Prostate gland (tissue), 2 donors: ENCODE data around the gene TRIL. TPM values are rescaled to one million over a fixed set of nuclear protein-coding genes. Genes with fewer than 3 reads are reported as not detected.

Experiments used
- DNase-seq: peaks from one replicate; pipeline ENCODE4 v3.0.0-alpha.2; 2019; ENCODE audit warnings: low spot score
- H3K27ac ChIP-seq, 2 donors: fragments of 200-600 bp; sonication (generic); 2 replicates each; pipeline ENCODE4 v1.5.1; 2017 to 2019
- H3K27me3 ChIP-seq: fragments of 200-600 bp; sonication (generic); replicated peaks from 2 replicates; pipeline ENCODE4 v1.5.1; 2019; ENCODE audit not compliant: insufficient read depth
- H3K36me3 ChIP-seq, 2 donors: fragments of 200-600 bp; sonication (generic); 1 replicate in 1 of 2; 2 replicates in 1 of 2; pipeline versions ENCODE4 v1.5.1 to v1.8.1; 2017 to 2019
- H3K4me1 ChIP-seq: fragments of 200-600 bp; sonication (generic); replicated peaks from 2 replicates; pipeline ENCODE4 v1.5.1; 2019
- H3K4me3 ChIP-seq, 2 donors: fragments of 200-600 bp; sonication (generic); 2 replicates each; pipeline ENCODE4 v1.5.1; 2017 to 2019
- H3K9me3 ChIP-seq: fragments of 200-600 bp; sonication (generic); 2 replicates; pipeline ENCODE4 v1.5.1; 2017
- CTCF ChIP-seq, 4 experiments: fragments of 200-600 bp in 2 of 4; fragments of 450-650 bp in 2 of 4; sonication (generic) in 2 of 4; IDR thresholded peaks; 1 replicate in 3 of 4; 2 replicates in 1 of 4; pipeline ENCODE4 v1.5.1; 2016 to 2019; ENCODE audit warnings: antibody characterized with exemption in 4 of 4, mild to moderate bottlenecking in 2 of 4, moderate library complexity in 2 of 4
- POLR2A ChIP-seq: fragments of 450-650 bp; IDR thresholded peaks from one replicate; pipeline ENCODE4 v1.6.1; 2016; ENCODE audit warnings: antibody characterized with exemption, mild to moderate bottlenecking
- POLR2AphosphoS5 ChIP-seq: sonication (generic); formaldehyde crosslinking; IDR thresholded peaks from one replicate; pipeline ENCODE4 v1.6.1; 2017; ENCODE audit warnings: antibody characterized with exemption
- WGBS: methylation state at CpG from one replicate; pipeline ENCODE4 v1.1.5; 2018; 5-methylcytosine and 5-hydroxymethylcytosine counted together
- intact Hi-C: fragments of 100-400 bp; cut with DNase I; formaldehyde crosslinking; loops from one replicate; pipeline ENCODE4 v1.14.2; 2022
- total RNA-seq, 2 donors: library from RNA; depleted of rRNA; stranded (reverse); fragments of >200 nt; gene quantifications; one replicate each; pipeline ENCODE4 v1.1.0, GENCODE V29; 2016

TRIL gene
- total RNA-seq, 2 donors from 2014 or later: 3.3 to 3.5 TPM

- intact Hi-C loops: no loop called here
- Histone ChIP-seq H3K4me3 (no peak overlapping the region), H3K4me1 (no peaks in the 10 kb centered on the region)
These were observed 3.2 kb downstream of the TRIL start for GRCh38 chr7:28954946-28955345.

GRCh38 chr7:28954471-28954870 lies 3.7 kb downstream of the TRIL start:
- Histone ChIP-seq H3K4me1 (no peaks in the 10 kb centered on the region), H3K27me3 (no peaks in the 10 kb centered on the region), H3K36me3 (no peaks in the 10 kb centered on the region), H3K4me3 (no peak overlapping the region), H3K27ac (no peak overlapping the region), H3K9me3 (no peaks in the 10 kb centered on the region)
- no peak for TF ChIP-seq POLR2A
- no peak for TF ChIP-seq POLR2AphosphoS5
- TF ChIP-seq CTCF (IDR thresholded peaks at IDR 0.05): no peak
- intact Hi-C loops: no loop called here
- no peak for DNase-seq

More at GRCh38 chr7:28954946-28955345, 3.2 kb downstream of the TRIL start:
- no peak for DNase-seq
- no peaks in the 10 kb centered on the region for H3K36me3 ChIP-seq
- H3K9me3 ChIP-seq: no peaks in the 10 kb centered on the region
- H3K27me3 ChIP-seq: no peaks in the 10 kb centered on the region
- 51% methylated on average over 5 of the region's 5 CpGs for WGBS
- no peak for TF ChIP-seq POLR2AphosphoS5
- TF ChIP-seq POLR2A: no peak
- no peak for TF ChIP-seq CTCF (IDR thresholded peaks at IDR 0.05)
- H3K27ac ChIP-seq: no peak overlapping the region

- Histone ChIP-seq H3K27ac (no peak overlapping the region), H3K27me3 (no peaks in the 10 kb centered on the region), H3K4me1 (no peaks in the 10 kb centered on the region), H3K4me3 (no peak overlapping the region), H3K36me3 (no peaks in the 10 kb centered on the region), H3K9me3 (no peaks in the 10 kb centered on the region)
- 47% methylated on average over 4 of the region's 4 CpGs for WGBS
- intact Hi-C loops: no loop called here
- no peak for DNase-seq
- TF ChIP-seq POLR2AphosphoS5: no peak
- TF ChIP-seq CTCF (IDR thresholded peaks at IDR 0.05): no peak
- TF ChIP-seq POLR2A: no peak
These were observed 4.5 kb downstream of the TRIL start for GRCh38 chr7:28953633-28954032.

- H3K4me3 ChIP-seq: no peak overlapping the region
- H3K27me3 ChIP-seq: no peaks in the 10 kb centered on the region
- DNase-seq: no peak
- no peaks in the 10 kb centered on the region for H3K4me1 ChIP-seq
- TF ChIP-seq POLR2AphosphoS5 (no peak), POLR2A (no peak), CTCF (IDR thresholded peaks at IDR 0.05) (no peak)
- no peaks in the 10 kb centered on the region for H3K36me3 ChIP-seq
- 88% methylated on average over 3 of the region's 3 CpGs for WGBS
- intact Hi-C loops: no loop called here
- H3K9me3 ChIP-seq: no peaks in the 10 kb centered on the region
- no peak overlapping the region for H3K27ac ChIP-seq
These were observed 16.0 kb downstream of the TRIL start for GRCh38 chr7:28942168-28942567.

GRCh38 chr7:28941633-28942032 lies 16.5 kb downstream of the TRIL start:
- 90% methylated on average over 5 of the region's 5 CpGs for WGBS
- H3K4me3 ChIP-seq: no peak overlapping the region
- H3K9me3 ChIP-seq: no peaks in the 10 kb centered on the region
- H3K27ac ChIP-seq: no peak overlapping the region
- intact Hi-C loops: no loop called here
- no peak for DNase-seq
- TF ChIP-seq POLR2AphosphoS5: no peak
- TF ChIP-seq POLR2A: no peak
- no peak for TF ChIP-seq CTCF (IDR thresholded peaks at IDR 0.05)
- H3K27me3 ChIP-seq: no peaks in the 10 kb centered on the region
- H3K4me1 ChIP-seq: no peaks in the 10 kb centered on the region
- no peaks in the 10 kb centered on the region for H3K36me3 ChIP-seq
